Measurements from ENCODE around the gene MSTN. TPM values are rescaled to one million over a fixed set of nuclear protein-coding genes. Genes with fewer than 3 reads are reported as not detected.

Gene MSTN
- total and polyA plus RNA-seq, 2 experiments from 2014 or later, result 0.21 TPM; not detected in 1

DNA sequence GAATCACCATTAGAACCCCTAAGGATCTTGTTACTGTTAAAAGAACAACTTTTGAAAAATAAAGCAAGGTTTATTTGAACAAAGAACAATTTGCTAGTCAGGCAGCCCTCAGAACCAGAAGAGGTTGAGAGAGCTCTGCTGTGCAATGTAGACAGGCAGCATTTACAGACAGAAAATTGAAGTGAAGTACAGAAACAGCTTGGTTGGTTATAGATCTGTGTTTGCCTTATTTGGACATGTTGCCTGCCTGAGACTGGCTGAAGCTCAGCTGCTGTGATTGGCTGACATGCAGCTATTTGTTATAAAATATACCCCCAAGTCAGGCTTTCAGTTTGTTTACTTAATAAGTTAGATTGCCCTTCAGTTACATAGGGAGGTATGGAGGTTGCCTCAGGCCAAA lies 12.5 kb downstream of the MSTN start (continued):
- TF ChIP-seq, protein P1, sequence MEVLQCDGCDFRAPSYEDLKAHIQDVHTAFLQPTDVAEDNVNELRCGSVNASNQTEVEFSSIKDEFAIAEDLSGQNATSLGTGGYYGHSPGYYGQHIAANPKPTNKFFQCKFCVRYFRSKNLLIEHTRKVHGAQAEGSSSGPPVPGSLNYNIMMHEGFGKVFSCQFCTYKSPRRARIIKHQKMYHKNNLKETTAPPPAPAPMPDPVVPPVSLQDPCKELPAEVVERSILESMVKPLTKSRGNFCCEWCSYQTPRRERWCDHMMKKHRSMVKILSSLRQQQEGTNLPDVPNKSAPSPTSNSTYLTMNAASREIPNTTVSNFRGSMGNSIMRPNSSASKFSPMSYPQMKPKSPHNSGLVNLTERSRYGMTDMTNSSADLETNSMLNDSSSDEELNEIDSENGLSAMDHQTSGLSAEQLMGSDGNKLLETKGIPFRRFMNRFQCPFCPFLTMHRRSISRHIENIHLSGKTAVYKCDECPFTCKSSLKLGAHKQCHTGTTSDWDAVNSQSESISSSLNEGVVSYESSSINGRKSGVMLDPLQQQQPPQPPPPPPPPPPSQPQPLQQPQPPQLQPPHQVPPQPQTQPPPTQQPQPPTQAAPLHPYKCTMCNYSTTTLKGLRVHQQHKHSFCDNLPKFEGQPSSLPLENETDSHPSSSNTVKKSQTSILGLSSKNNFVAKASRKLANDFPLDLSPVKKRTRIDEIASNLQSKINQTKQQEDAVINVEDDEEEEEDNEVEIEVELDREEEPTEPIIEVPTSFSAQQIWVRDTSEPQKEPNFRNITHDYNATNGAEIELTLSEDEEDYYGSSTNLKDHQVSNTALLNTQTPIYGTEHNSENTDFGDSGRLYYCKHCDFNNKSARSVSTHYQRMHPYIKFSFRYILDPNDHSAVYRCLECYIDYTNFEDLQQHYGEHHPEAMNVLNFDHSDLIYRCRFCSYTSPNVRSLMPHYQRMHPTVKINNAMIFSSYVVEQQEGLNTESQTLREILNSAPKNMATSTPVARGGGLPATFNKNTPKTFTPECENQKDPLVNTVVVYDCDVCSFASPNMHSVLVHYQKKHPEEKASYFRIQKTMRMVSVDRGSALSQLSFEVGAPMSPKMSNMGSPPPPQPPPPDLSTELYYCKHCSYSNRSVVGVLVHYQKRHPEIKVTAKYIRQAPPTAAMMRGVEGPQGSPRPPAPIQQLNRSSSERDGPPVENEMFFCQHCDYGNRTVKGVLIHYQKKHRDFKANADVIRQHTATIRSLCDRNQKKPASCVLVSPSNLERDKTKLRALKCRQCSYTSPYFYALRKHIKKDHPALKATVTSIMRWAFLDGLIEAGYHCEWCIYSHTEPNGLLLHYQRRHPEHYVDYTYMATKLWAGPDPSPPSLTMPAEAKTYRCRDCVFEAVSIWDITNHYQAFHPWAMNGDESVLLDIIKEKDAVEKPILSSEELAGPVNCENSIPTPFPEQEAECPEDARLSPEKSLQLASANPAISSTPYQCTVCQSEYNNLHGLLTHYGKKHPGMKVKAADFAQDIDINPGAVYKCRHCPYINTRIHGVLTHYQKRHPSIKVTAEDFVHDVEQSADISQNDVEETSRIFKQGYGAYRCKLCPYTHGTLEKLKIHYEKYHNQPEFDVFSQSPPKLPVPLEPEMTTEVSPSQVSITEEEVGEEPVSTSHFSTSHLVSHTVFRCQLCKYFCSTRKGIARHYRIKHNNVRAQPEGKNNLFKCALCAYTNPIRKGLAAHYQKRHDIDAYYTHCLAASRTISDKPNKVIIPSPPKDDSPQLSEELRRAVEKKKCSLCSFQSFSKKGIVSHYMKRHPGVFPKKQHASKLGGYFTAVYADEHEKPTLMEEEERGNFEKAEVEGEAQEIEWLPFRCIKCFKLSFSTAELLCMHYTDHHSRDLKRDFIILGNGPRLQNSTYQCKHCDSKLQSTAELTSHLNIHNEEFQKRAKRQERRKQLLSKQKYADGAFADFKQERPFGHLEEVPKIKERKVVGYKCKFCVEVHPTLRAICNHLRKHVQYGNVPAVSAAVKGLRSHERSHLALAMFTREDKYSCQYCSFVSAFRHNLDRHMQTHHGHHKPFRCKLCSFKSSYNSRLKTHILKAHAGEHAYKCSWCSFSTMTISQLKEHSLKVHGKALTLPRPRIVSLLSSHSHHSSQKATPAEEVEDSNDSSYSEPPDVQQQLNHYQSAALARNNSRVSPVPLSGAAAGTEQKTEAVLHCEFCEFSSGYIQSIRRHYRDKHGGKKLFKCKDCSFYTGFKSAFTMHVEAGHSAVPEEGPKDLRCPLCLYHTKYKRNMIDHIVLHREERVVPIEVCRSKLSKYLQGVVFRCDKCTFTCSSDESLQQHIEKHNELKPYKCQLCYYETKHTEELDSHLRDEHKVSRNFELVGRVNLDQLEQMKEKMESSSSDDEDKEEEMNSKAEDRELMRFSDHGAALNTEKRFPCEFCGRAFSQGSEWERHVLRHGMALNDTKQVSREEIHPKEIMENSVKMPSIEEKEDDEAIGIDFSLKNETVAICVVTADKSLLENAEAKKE (CRISPR knock-in tag; IDR thresholded peaks at IDR 0.05), result no peak
- no peak for TF ChIP-seq NANOG (IDR thresholded peaks at IDR 0.05; ENCODE audit: borderline replicate concordance)

DNA sequence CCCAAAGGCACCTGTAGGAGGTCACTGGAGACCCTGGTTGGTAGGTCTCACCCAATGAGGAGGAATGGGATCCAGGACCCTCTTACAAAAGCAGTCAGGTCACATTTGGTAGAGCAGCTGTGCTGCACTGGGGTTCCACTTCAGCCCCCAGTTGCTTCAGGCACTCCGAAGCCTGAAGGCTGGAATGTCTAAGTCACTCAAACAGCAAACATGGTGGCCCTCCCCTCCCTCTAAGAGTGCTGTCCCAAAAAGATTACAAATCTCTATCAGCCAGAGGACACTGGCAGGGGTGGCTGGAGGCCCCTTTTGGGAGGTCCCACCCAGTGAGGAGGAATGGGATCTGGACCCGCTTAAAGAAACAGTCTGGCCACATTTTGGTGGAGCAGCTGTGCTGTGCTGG lies 17.7 kb downstream of the MSTN start:
- H4K20me1 ChIP-seq (replicated peaks; ENCODE audit: insufficient read depth), result no peaks in the 10 kb centered on the region
- no peak overlapping the region for H3K4me2 ChIP-seq
- no peak overlapping the region for H3K4me3 ChIP-seq
- no peaks in the 10 kb centered on the region for H3K36me3 Mint-ChIP-seq (ENCODE audit: low read depth)
- peak overlapping the region; percentile 19; the same call in 1 of the 2 replicates for H3K27ac Mint-ChIP-seq
- peaks cover 2% of the 10 kb centered on the region; the same call in 2 of the 3 replicates for H3K4me1 Mint-ChIP-seq
- no peaks in the 10 kb centered on the region for H3K9me3 Mint-ChIP-seq
- ATAC-seq (no peak), DNase-seq (ENCODE audit: low spot score) (no peak)
- no peaks in the 10 kb centered on the region for H3K27me3 Mint-ChIP-seq (ENCODE audit: insufficient read depth, low read depth, poor library complexity)
- H2AFZ ChIP-seq, result no peak overlapping the region
- no peak overlapping the region for H3K27ac ChIP-seq (ENCODE audit: low read depth)
- no peaks in the 10 kb centered on the region for H3K9me2 ChIP-seq (ENCODE audit: insufficient read depth)
- no peak overlapping the region for H3K4me3 Mint-ChIP-seq
- H3K36me3 ChIP-seq (ENCODE audit: insufficient read depth), result no peaks in the 10 kb centered on the region
- no peaks in the 10 kb centered on the region for H3F3A ChIP-seq (replicated peaks; ENCODE audit: low read depth)
- no peaks in the 10 kb centered on the region for H3K27me3 ChIP-seq (ENCODE audit: insufficient read depth)
- H3K4me1 ChIP-seq (ENCODE audit: insufficient read depth), result no peaks in the 10 kb centered on the region
- H3K79me2 ChIP-seq (replicated peaks; ENCODE audit: insufficient read depth), result no peaks in the 10 kb centered on the region
- TF ChIP-seq ZNF114 (CRISPR knock-in tag; IDR thresholded peaks at IDR 0.05) (no peak), EZH2 (IDR thresholded peaks at IDR 0.05; ENCODE audit: low read depth, unreplicated experiment) (no peak), EZH2phosphoT487 (IDR thresholded peaks at IDR 0.05; ENCODE audit: unreplicated experiment) (no peak), POLR2AphosphoS5 (IDR thresholded peaks at IDR 0.05; ENCODE audit: low read depth) (no peak), NANOG (IDR thresholded peaks at IDR 0.05; ENCODE audit: borderline replicate concordance) (no peak), STAT1 (IDR thresholded peaks at IDR 0.05; ENCODE audit: unreplicated experiment) (no peak), ZNF331 (CRISPR knock-in tag; IDR thresholded peaks at IDR 0.05; ENCODE audit: low read depth) (no peak), CREB1 (CRISPR knock-in tag; IDR thresholded peaks at IDR 0.05; ENCODE audit: low read depth) (no peak)
- TF ChIP-seq, protein P2, sequence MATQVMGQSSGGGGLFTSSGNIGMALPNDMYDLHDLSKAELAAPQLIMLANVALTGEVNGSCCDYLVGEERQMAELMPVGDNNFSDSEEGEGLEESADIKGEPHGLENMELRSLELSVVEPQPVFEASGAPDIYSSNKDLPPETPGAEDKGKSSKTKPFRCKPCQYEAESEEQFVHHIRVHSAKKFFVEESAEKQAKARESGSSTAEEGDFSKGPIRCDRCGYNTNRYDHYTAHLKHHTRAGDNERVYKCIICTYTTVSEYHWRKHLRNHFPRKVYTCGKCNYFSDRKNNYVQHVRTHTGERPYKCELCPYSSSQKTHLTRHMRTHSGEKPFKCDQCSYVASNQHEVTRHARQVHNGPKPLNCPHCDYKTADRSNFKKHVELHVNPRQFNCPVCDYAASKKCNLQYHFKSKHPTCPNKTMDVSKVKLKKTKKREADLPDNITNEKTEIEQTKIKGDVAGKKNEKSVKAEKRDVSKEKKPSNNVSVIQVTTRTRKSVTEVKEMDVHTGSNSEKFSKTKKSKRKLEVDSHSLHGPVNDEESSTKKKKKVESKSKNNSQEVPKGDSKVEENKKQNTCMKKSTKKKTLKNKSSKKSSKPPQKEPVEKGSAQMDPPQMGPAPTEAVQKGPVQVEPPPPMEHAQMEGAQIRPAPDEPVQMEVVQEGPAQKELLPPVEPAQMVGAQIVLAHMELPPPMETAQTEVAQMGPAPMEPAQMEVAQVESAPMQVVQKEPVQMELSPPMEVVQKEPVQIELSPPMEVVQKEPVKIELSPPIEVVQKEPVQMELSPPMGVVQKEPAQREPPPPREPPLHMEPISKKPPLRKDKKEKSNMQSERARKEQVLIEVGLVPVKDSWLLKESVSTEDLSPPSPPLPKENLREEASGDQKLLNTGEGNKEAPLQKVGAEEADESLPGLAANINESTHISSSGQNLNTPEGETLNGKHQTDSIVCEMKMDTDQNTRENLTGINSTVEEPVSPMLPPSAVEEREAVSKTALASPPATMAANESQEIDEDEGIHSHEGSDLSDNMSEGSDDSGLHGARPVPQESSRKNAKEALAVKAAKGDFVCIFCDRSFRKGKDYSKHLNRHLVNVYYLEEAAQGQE (IDR thresholded peaks at IDR 0.05; ENCODE audit: unreplicated experiment), result no peak
- TF ChIP-seq, protein P3, sequence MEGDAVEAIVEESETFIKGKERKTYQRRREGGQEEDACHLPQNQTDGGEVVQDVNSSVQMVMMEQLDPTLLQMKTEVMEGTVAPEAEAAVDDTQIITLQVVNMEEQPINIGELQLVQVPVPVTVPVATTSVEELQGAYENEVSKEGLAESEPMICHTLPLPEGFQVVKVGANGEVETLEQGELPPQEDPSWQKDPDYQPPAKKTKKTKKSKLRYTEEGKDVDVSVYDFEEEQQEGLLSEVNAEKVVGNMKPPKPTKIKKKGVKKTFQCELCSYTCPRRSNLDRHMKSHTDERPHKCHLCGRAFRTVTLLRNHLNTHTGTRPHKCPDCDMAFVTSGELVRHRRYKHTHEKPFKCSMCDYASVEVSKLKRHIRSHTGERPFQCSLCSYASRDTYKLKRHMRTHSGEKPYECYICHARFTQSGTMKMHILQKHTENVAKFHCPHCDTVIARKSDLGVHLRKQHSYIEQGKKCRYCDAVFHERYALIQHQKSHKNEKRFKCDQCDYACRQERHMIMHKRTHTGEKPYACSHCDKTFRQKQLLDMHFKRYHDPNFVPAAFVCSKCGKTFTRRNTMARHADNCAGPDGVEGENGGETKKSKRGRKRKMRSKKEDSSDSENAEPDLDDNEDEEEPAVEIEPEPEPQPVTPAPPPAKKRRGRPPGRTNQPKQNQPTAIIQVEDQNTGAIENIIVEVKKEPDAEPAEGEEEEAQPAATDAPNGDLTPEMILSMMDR (conservative IDR thresholded peaks at IDR 0.05; ENCODE audit: low read depth in 2 of 2), result no peak
- TF ChIP-seq, protein P4, sequence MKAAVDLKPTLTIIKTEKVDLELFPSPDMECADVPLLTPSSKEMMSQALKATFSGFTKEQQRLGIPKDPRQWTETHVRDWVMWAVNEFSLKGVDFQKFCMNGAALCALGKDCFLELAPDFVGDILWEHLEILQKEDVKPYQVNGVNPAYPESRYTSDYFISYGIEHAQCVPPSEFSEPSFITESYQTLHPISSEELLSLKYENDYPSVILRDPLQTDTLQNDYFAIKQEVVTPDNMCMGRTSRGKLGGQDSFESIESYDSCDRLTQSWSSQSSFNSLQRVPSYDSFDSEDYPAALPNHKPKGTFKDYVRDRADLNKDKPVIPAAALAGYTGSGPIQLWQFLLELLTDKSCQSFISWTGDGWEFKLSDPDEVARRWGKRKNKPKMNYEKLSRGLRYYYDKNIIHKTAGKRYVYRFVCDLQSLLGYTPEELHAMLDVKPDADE (IDR thresholded peaks at IDR 0.05), result no peak

Data from GM23338 (cell line).